Mucosa of gallbladder (tissue), 1 donor: ENCODE results near the gene OAS2. TPM values are rescaled to one million over a fixed set of nuclear protein-coding genes. Genes with fewer than 3 reads are reported as not detected.
"Not testable (repeated sequence)": the region's sequence is repeated elsewhere in the genome, so short reads cannot be mapped to it uniquely, and the experiment has no call there.

Experiments used
- DNase-seq: peaks from one replicate; pipeline ENCODE4 v3.0.0-alpha.2; 2020; ENCODE audit warnings: low spot score
- total RNA-seq: library from RNA; stranded (reverse); gene quantifications from one replicate; pipeline ENCODE4 v1.2.1, GENCODE V29; 2021
- donor health status: DM: no; HTN: no; CAD: no.

Gene OAS2
- total RNA-seq, 1 donor from 2014 or later = 5.8 TPM

GRCh38 chr12:112948806-112949205, 29.5 kb upstream of the OAS2 start:
- no peak for DNase-seq

DNA sequence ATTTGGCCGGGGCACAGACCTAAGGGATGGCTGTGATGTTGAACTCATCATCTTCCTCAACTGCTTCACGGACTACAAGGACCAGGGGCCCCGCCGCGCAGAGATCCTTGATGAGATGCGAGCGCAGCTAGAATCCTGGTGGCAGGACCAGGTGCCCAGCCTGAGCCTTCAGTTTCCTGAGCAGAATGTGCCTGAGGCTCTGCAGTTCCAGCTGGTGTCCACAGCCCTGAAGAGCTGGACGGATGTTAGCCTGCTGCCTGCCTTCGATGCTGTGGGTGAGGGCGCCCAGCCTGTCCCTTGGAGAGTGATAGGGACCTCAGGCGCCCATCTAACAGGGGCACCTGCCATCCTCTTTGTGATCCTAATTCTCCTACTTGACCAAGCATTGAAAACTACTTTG, 27.6 kb upstream of the OAS2 start:
- no peak for DNase-seq

DNA sequence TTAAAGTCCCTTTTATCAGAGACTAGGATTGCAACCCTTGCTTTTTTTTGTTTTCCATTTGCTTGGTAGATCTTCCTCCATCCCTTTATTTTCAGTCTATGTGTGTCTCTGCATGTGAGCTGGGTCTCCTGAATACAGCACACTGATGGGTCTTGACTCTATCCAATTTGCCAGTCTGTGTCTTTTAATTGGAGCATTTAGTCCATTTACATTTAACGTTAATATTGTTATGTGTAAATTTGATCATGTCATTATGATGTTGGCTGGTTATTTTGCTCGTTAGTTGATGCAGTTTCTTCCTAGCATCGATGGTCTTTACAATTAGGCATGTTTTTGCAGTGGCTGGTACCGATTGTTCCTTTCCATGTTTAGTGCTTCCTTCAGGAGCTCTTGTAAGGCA, 21.2 kb upstream of the OAS2 start:
- DNase-seq = not testable (repeated sequence)

- DNase-seq = no peak
These were observed 17.2 kb upstream of the OAS2 start for GRCh38 chr12:112961074-112961473.

DNA sequence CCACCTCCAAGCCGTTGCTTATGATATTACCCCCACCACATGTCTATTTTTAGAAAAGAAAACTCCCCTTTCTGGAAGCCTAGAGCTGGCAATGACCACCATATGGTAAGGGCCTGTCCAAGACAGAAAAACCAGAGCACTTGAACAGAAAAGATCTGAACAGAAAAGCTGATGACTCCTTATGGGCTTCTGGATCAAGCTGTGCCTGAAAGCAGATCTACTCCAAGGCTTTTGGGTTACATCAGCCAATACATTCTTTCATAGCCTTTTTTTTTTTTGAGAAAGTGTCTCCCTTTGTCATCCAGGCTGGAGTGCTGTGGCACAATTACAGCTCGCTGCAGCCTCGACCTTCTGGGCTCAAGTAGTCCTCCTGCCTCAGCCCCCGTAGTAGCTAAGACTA, 16.8 kb upstream of the OAS2 start:
- DNase-seq = no peak

- no peak for DNase-seq
These were observed 15.8 kb upstream of the OAS2 start for GRCh38 chr12:112962561-112962960.

DNA sequence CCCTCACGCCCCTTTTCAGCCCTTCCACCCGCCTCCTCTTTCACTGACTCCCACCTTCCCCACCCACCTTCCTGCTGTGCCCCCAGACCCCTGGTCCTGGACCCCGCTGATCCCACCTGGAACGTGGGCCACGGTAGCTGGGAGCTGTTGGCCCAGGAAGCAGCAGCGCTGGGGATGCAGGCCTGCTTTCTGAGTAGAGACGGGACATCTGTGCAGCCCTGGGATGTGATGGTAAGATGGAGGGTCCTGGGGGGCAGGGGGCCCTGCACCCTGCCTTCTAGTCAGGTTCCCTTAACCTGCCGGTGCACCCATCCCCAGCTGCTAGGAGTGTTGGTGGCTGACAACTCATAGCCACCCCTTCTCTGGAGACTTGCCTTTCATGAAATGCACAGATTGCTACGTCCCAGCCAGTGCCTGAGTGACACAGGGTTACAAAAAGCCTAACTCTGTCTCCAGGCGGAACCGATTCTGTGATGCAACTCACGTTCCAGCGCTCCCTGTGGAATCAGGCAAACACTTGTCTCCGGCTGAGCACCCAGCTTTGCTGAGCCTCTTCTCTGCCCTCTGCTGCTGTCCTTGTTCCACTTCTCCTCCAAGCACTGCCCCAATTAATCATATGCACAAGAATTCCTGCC, 15.0 kb upstream of the OAS2 start:
- no peak for DNase-seq

DNA sequence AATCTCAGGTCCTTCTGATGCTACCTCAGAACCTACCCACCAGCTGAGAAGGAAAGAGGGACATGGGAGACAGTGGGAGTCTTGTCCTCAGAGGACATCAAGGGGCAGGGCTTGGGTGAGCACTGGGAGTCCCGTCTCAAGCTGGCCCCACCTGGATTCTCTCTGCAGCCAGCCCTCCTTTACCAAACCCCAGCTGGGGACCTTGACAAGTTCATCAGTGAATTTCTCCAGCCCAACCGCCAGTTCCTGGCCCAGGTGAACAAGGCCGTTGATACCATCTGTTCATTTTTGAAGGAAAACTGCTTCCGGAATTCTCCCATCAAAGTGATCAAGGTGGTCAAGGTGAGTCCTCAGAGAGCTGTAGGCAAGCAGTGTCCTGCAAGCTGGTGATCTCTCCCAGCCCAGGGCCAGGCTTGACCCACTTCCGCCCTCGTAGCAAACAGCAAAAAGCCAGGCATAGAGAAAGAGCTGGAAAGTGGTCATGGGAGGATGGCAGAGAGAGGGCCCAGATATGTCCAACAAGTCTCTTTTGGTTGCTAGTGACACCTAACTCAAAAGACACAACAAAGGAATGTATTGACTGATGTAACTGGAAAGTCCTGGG, 14.2 kb upstream of the OAS2 start:
- DNase-seq = no peak

DNA sequence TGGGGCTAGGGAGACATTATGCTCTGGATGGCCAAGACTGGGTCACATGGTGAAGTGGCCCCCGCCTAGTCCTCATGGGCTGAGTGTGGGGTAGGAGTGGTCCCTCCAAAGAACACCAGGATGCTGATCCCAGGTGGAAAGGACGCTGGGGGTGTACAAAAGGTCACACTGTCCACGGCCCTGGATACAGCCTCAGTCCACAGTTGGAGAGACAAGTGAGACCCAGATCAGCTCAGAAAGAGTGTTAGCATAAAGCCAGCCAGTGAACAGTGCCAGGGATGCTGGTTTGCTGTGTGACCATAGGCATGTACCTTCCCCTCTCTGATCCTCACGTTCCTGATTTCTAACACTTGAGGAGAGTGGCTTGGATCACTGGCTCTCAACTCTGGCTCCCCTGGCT, 13.4 kb upstream of the OAS2 start:
- no peak for DNase-seq

DNA sequence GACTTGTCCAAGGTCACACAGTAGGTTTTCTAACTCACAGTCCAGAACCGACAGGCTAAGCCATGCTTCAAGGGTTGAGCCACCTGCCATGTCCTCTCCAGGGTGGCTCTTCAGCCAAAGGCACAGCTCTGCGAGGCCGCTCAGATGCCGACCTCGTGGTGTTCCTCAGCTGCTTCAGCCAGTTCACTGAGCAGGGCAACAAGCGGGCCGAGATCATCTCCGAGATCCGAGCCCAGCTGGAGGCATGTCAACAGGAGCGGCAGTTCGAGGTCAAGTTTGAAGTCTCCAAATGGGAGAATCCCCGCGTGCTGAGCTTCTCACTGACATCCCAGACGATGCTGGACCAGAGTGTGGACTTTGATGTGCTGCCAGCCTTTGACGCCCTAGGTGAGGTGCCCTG, 12.7 kb upstream of the OAS2 start:
- no peak for DNase-seq

DNA sequence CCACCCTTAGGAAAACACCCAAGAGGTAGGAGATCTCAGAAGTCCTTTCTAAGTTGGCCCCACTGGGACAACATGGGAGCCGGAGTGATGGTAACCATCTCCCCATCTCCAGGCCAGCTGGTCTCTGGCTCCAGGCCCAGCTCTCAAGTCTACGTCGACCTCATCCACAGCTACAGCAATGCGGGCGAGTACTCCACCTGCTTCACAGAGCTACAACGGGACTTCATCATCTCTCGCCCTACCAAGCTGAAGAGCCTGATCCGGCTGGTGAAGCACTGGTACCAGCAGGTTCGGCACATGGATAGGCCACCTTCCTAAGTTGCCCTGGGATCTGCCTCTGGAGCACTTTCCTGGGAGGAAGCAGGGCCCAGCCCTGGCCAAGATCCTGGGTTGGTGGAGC, 11.0 kb upstream of the OAS2 start:
- DNase-seq = no peak

- no peak for DNase-seq
These were observed 10.5 kb upstream of the OAS2 start for GRCh38 chr12:112967858-112968257.

GRCh38 chr12:112969547-112970306, 8.6 kb upstream of the OAS2 start:
- no peak for DNase-seq

GRCh38 chr12:112970391-112970790, 7.9 kb upstream of the OAS2 start:
- no peak for DNase-seq

DNA sequence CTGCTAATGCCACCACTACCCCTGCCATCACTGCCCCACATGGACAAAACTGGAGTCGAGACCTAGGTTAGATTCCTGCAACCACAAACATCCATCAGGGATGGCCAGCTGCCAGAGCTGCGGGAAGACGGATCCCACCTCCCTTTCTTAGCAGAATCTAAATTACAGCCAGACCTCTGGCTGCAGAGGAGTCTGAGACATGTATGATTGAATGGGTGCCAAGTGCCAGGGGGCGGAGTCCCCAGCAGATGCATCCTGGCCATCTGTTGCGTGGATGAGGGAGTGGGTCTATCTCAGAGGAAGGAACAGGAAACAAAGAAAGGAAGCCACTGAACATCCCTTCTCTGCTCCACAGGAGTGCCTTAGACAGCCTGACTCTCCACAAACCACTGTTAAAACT, 7.1 kb upstream of the OAS2 start:
- no peak for DNase-seq

DNA sequence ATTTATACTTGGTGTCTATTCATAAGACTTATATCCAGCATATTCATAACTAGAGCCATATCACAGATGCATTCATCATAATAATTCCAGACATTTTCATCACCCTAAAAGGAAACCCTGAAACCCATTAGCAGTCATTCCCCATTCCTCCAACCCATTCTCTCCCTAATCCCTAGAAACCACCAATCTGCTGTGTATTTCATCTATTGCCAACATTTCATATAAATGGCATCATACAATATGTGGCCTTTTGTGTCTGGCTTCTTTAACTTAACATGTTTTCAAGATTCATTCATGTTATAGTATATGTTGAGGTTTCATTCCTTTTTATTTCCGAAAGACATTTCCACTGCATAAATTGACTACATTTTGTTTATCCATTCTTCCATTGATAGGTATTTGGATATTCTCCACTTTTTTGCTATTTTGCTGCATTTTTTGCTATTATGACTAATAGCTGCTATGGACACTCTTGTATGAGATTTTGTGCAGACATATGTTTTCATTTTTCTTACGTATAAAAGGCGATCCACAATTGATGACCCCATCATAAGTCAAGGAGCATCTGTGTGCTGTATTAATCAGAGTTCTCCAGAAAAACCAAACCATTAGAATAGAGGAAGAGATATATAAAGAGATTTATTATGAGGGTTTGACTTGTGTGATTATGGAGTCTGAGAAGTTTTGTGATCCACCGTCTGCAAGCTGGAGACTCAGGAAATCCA, 5.1 kb upstream of the OAS2 start:
- no peak for DNase-seq

DNA sequence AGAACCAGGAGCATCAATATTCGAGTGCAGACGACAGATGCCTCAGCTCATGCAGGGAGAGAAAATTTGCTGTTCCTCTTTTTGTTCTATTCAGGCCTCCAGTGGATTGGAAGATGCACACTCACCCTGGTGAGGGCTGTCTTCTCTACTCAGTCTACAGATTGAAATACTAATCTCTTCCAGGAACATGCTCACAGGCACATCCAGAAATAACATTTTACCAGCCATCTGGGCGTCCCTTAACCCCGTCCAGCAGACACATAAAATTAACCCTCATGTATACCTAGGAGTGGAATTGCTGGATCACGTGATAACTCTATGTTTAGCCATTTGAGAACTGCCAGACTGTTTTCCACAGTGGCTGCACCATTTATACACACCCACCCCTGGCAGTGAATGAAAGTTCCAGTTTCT, 4.5 kb upstream of the OAS2 start:
- DNase-seq = no peak

DNA sequence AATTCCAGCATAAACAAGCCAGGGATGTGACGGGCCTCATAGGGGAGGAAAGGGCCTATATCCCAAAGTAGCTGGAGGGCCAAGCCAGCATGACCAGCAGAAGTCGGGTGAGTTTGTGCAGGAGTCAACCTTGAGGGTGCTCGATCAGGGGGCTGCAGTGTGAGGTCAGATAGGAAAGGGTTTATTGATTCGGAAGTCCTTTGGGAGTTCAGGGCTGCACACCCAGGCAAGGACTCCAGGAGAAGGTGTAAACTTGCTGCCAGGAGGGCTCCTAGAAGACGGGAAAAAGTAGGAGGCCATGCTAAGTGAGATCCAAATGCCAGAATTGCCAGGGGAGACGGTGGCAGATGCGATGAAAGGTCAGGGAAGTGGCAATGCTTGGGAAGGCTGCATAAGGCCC, 3.4 kb upstream of the OAS2 start:
- DNase-seq = no peak

- no peak for DNase-seq
These were observed 1.2 kb upstream of the OAS2 start for GRCh38 chr12:112977139-112977538.

DNA sequence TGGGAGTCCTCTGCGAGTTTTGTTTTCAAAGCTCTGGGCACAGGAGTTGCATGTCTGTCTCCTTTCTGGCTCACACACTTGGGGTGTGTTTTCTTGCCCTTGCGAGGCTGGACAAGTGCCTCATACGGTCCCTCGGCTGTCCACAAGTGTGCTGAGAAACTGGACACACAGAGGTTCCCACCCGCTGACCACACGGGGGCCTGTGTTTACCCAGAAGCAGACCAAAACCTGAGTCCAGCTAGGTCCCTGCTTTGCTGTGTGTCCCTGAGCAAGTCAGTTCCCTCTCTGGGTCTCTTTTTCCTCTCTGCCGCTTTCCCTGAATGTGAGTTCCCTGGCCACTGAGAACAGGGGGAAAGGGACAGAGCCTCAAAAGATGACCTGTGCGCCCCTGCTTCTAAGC, 678 bp upstream of the OAS2 start:
- DNase-seq = no peak

DNA sequence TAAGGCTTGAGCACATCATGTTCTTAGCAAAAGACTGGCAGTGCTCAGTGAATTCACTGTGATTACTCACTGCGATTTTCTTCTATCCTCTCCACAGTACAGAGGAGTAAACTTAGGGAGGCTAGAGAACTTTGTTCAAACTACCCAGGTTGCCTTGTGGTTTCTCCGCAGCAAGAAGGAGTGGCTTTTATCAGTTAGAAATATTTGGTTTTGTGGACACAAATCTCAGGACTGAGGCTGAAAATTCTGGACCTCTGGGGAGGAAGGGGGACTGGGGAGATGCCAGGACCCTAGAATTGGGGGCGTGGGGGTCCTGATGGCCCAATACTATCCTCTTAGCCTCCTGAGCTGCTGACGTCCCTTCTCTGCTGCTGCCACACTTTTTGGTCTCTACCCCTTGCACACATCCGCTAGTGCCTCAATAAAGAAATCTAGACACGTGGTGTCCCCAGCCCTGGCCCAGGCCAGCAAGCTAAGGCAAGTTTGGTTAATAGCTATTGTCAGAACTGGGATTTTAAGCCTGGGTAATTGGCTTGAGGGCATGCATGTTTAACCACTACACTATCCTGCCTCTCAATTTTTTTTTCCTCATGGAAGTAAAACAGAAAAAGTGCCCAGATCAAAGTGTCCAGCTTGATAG, 842 bp downstream of the OAS2 start:
- DNase-seq = no peak

GRCh38 chr12:112980491-112981158, 2.3 kb downstream of the OAS2 start:
- no peak for DNase-seq
